GM04504 (cell line): Measurements from ENCODE around the gene ATG4B.

ENCODE experiments used
- DNase-seq: peaks from one replicate; pipeline ENCODE4 v3.0.0-alpha.2; 2012; ENCODE audit warnings: low read depth

Gene ATG4B

DNA sequence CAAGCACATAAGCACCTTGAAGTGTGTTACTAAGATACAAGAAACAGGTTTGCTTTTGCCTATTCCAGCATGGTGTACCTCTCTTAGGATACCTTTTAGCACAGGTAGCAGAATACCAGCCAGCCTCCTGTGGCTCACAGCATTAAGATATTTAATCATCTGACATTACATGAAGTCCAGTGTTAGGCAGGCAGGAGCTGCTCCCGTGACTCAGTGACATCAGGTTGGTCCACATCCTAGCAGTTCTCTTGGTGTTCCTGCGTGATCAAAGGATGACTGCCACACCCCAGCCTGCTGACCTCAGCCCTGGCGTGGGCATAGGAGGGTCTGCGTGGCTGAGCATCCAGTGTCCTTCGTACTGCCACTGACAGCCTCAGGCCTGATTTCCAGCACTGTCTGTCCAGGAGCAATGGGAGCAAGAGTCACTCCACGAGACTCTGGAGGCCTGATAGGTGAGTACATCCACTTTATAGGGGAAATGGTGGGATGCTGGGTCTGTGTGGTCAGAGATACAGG is 52.8 kb downstream of the ATG4B start:
- no peak for DNase-seq

DNA sequence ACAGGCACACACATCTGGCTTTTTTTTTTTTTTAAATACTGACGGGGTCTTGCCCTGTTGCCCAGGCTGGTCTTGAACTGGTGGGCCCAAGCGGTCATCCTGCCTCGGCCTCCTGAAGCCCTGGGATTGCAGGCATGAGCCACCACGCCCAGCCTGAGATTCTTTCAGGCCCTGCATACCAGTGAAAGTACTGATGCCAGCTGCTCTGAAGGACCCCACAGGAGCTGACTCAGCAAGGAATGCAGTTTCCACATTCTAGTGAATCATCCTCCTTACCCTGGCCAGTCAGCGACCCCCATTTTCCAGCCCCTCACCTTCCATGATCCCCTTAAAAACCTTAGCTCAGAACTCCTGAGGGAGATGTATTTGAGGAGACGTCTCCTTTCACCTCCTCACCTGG is 55.0 kb downstream of the ATG4B start:
- DNase-seq = peak; percentile 55

DNA sequence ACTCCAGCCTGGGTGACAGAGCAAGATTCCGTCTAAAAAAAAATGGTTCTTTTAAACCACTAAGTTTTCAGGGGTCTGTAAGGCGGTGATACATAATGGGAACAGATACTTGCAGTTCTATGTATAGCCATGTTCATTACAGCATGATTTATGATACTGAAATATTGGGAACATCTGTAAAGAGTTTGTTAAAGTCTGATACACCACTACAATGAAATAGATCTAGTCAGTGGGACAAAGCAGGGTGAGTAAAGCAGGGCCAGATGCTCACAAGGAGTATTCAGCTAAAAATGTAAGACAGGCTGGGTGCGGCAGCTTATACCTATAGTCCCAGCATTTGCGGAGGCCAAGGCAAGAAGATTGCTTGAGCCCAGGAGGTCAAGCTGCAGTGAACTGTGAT is 58.2 kb downstream of the ATG4B start:
- no peak for DNase-seq

DNA sequence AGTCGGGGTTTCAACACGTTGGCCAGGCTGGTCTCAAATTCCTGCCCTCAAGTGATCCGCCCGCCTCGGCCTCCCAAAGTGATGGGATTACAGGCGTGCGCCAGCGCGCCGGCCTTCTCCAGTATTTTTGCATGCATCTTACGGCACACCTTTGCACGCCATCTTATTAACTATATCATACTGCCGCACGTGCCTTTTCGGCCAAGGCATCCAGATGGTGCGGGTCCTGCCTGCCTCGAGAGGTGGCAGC is 63.6 kb downstream of the ATG4B start:
- no peak for DNase-seq

DNA sequence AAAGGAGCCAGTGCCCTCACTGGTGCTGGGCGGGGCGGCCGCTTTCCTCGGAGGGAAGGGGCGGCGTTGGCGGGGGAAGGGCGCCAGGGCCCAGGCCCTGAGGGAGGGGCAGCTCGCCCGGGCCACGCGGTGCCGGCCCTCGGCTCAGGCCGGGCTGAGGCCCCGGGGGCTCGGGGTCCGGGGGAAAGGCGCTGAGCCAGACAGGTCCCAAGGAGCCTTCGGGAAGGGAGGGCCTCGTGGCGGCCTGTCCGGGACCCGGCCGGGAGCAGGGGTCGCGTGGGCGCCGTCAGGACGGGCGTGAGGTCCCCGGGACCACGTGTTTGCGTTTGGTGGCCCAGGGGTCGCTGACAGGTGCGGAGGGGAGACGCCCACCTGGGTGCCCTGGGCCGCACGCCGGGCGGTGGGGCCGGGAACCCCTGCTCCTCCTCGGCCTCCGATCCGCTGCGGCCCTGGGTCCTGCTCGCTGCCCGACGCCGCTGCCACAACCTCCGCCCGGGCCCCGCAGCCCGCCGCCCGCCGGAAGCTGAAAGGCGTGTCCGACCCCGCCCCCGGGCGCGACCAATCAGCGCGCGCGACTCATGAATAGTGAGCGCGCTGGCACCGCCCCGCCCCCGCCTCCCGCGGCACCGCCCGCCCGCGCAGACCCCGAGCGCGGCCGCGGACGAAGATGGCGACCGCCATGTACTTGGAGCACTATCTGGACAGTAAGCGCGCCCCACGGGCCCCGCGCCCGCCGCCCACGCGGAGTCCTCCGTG is 64.1 kb downstream of the ATG4B start, which contains the start of gene ING5:
Gene ING5 (plus strand): TSS at position 641 of the 756 bp plus-strand sequence. CDS start 27 bp downstream, at position 668.
- peak; percentile 83 for DNase-seq

DNA sequence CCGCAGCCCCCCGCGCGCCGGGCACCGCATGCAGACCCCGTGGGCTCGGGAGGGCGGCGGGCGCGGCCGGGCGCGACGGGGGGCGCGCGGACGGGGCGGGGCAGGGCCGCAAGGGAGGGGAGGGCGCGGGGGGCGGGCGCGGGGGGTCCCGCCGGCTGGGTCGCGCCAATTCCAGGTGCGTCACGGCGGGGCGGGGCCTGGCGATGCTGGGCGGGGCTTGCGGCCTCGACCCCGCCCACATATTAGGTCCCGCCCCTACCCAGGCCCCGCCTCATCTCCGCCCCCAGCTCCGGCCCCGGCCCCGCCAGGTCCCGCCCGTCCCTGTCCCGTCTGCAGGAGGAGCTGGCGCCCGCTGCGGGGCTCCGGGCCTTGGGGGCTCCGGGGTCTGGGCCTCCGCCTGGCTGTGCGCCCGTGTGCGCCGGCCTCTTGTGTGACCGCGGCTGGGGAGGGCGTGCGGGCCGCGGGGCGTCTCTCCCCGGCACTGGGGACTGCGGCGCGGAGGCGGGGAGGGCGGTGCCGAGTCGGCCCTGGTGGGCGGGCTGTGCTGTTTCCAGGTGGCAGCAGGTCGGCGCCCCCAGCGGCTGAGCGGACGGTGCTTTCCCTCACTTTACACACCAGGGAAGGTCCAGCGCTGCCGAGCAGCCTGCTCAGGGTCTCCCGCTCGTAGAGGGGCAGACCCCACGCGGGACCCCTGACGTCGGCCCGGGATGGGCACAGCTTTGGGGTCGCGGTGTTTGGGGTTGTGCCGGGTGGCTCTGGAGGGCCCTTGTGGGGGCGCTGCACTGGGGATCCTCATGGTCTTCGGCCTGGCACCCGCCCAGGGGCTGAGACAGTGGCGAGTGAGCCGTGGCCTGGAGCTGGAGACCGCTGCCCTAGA is 64.9 kb downstream of the ATG4B start:
- DNase-seq = peak; percentile 48

DNA sequence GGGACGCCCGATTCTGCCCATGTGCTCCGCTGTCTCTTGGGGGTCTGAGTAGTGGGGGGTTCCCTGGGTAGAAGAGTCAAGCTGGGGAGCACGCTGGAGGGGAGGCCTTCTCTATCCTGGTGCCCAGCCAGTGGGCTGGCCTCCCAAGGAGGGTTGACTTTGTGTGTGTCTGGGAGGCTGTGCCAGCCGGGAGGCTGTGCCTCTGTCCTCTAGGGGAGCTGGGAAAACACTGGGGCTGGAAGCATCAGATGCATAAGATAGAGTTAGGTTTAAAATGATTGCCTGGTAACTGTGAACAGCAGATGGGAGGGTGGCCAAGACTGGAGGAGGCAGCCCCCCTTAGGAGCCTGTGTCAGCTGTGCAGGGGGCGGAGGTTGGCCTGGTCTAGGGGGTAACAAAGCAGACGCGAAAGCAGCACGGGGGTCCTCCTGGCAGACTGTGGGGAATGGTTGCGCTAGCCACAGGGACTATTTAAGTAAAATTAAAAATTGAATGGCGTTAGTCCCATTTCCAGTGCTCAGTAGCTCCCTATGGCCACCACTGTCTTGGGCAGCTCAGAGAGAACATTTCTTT is 65.6 kb downstream of the ATG4B start:
- no peak for DNase-seq

DNA sequence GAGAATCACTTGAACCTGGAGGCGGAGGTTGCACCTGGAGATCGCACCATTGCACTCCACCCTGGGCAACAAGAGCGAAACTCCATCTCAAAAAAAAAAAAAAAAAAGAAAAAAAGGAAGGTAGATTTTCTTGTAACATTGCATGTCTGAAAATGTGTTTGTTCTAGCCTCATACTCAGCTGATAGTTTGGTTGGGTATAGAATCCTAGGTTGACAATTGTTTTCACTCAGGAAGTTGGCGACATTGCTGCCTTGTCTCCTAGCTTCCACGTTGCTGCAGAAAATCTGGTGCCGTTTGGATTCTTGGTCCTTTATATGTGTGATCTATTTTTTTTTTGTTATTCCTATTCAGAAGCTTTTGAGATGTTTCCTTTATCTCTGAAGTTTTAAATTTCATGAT is 69.0 kb downstream of the ATG4B start:
- DNase-seq = no peak

DNA sequence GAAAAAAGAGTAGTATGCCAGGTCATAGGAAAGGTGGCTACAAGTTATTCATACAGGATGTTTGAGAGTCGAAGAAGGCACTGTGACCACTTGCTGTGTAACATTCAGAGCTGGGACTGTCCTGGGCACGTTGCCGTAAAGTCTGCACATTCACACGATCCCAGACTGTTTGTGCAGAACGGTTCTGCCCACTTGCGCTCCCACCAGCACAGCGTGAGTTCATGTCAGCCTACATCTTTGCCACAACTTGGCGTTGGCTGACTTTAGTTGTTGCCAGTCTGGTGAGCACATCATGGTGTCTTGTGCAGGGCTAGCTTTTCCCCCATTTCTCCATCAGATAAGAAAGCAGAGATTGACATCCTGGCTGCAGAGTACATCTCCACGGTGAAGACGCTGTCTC is 71.4 kb downstream of the ATG4B start:
- no peak for DNase-seq

DNA sequence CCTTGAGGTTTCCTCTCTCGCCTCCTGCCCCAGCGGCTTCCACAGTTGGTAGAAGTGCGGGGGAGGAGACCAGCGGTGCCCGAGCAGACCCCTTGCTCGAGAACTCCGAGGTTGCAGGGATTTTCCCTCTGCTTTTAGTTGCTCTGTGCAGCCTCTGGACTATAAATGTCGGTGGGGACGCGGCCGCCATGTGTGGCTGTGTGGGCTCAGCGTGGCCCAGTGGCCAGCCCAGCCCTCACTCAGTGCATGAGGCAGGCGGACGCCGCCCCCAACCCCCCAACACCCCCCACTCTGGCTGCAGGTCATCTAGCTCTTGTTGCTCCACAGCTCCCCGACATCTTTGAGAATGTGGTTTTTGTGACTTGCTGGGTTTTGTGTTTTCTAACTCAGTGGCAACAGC is 81.6 kb downstream of the ATG4B start:
- no peak for DNase-seq

DNA sequence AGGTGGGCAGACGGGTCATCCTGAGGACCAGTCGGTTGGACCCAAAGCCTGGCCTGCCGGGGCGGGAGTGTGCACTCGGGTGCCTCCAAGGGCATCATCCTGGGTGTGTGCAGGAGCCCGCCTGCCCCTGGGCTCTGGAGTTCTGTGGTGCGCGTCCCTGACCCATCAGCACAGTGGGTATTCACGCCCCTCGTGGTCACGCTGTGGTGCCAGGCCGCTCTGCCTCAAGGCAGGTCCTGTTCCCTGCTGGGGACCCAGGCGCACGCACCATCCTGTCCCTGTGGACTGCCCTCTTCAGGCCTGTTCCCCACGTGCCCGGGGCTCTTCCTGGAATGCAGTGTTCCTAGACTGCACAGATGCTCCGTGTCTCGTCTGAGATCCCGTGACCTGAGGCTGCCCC is 82.6 kb downstream of the ATG4B start:
- no peak for DNase-seq

DNA sequence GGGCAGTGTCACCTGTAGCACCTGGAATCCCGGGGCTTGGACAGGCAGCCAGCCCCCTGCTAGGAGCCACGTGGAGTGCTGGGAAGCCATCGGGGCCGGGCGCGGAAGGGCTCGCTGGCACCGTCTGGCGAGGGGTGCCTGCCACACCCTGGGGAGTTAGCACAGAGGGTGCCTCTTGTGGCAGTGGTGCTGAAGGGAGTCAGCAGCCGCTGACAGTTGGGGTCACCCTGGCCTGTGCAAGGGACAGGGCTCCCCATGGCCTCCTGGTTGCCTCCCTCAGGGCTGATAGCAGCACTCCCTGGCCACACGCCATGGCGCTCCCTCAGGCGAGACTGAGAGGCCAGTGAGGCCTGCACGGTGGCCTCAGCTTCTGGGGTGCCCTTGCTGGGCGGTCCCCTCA is 83.1 kb downstream of the ATG4B start:
- DNase-seq = no peak

DNA sequence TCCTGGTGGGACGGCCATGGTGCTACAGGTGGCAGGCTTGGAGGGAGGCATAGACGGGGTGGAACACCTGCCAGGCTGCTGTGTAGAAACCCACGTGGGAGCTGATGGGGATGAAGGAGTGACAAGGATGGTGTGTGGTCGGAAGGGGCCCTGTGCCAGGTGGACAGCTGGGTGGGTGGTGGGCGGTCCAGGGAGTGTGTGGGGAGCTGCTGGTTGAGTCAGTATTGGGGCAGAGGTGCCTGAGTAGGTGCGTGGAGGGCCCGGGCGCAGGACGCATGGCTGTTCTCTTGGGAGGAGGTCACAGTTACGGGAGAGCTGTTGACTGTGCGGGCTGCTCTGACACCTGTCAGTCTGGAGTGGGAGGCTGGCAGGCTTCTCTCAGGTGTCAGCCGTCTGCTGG is 84.4 kb downstream of the ATG4B start:
- no peak for DNase-seq

DNA sequence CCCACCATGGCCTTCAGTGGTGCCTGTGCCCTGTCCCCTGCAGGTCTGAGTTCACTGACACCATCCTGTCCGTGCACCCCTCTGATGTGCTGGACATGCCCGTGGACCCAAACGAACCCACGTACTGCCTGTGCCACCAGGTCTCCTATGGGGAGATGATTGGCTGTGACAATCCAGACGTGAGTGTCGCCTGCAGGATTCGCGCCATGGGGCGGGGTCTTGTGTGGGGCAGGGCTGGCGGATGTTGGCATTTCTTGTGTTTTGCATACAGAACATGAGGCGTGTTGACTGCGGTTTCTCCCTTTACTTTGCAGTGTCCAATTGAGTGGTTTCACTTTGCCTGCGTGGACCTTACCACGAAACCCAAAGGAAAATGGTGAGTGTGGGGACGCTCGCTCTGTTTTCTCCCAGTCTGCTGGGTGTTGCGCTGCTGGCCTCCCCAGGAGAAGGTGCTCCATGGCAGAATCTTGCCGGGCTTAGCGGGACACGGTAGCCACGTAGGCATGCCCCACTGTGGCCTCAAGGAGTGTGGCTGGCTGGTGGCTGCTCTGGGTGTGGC is 85.5 kb downstream of the ATG4B start:
- DNase-seq = no peak
